ENCODE measurements around the gene CELA2B. TPM values are rescaled to one million over a fixed set of nuclear protein-coding genes. Genes with fewer than 3 reads are reported as not detected.
"Not testable (repeated sequence)": the region's sequence is repeated elsewhere in the genome, so short reads cannot be mapped to it uniquely, and the experiment has no call there.

Gene CELA2B
- total RNA-seq, result 1 to 10 TPM; 3.3 to 3.7 TPM
- polyA plus RNA-seq (ENCODE audit: insufficient read depth, low read depth, low replicate concordance), result 2.7 TPM
- long read RNA-seq, donor 1, partial matches to known transcripts, result 15 of 21 reads
- long read RNA-seq, donor 1, other reads (novel, unspliced or antisense), result 6 of 21 reads
- long read RNA-seq, donor 2, partial matches to known transcripts, result 0 of 1 reads
- long read RNA-seq, donor 2, other reads (novel, unspliced or antisense), result 0 of 1 reads

DNA sequence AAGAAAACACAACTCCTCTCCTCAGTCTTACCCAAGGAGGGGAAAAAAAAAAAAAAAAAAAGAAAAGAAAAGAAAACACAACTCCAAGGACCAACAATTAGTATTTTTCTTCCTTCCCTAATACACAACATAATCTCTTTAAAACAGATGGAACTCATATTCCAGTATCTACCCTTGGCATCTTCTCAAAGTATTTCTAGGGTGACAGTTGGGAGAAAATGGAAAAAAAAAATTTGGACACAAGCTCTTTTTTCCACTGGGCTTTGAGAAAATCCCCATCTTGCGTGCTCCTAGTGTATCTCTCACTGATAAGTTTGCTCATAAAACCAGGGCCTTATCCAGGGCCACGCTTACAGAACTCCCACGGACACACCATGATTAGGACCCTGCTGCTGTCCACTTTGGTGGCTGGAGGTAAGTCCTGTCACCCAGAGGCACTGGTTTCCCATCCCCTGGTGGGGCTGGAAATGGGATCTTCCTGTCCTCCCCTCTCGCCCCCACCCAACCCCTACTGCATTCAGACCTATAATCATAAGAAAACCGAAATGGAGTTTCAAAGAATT lies at the start of gene CELA2B:
Gene CELA2B, plus strand, starts transcription at position 353 of the 563 bp plus-strand sequence. Its CDS starts 22 bp downstream, at position 375.
- TF ChIP-seq POLR2A (IDR thresholded peaks at IDR 0.05), result no peak
- TF ChIP-seq CTCF (IDR thresholded peaks at IDR 0.05), result no peak
- intact Hi-C loops (cut with DNase I; ENCODE audit: low total_unique reads), result no loop called here
- Histone ChIP-seq H3K4me1 (peaks cover 16% of the 10 kb centered on the region), H3K27me3 (no peaks in the 10 kb centered on the region), H3K36me3 (ENCODE audit: low read depth, missing control alignments) (no peaks in the 10 kb centered on the region), H3K9me3 (no peaks in the 10 kb centered on the region), H3K27ac (peak within 1 kb of the TSS; percentile 9 to 20), H3K4me3 (no peak within 1 kb of the TSS)
- peak; percentile 35 for DNase-seq
- WGBS, 2 donors, result 35 to 48% methylated on average over 5 of the region's 5 CpGs

DNA sequence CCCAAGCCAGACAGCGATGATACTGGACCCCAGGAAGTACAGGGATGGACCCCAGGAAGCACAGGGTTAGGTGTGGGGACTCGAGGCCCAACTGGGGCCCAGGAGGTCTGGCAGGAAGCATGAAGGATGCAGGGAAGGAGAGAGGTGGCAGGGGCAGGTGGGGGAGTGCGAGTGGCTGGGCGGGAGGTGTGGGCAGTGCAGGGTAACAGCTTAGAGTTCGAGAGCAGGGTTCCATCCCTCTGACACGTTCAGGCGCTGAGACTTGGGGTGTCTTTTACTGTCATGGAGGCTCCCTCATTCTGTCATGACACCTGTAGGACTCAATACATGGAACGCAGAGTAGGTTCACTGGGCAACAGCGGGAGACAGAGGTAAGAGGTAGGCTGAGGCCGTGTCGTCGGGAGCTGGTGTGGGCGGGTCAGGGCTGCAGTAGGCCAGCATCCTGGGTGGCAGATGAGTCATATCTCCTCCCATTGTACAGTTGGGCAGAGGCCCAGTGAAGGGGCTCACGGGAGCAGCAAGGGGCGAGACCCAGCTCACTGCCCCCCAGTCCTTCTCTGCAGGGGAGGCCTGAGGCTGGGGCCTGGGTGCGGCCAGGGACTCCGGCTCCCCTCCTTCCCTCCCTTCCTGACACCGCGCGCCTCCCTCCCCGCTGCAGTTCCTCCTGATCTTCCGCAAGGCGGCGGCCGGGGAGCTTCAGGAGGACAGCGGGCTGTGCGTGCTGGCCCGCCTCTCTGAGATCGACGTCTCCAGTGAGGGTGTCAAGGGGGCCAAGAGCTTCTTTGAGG lies 49.2 kb upstream of the CELA2B start:
- Histone ChIP-seq H3K36me3 (ENCODE audit: low read depth, missing control alignments) (no peaks in the 10 kb centered on the region), H3K27me3 (no peaks in the 10 kb centered on the region), H3K4me3 (no peak overlapping the region), H3K27ac (peak overlapping the region; percentile 24 to 41), H3K9me3 (no peaks in the 10 kb centered on the region), H3K4me1 (peaks cover 42% of the 10 kb centered on the region)
- intact Hi-C loops (cut with DNase I; ENCODE audit: low total_unique reads), result loop anchor here (5.0 kb wide), 1 partner anchor 99 kb away; no protein-coding TSS in a partner anchor
- TF ChIP-seq CTCF (IDR thresholded peaks at IDR 0.05) (peak; percentile 37 to 60 (median 51)), POLR2A (IDR thresholded peaks at IDR 0.05) (no peak)
- peak; percentile 83 for DNase-seq
- 59 to 63% methylated on average over 19 to 30 of the region's 30 CpGs for WGBS, 2 donors

- no peak for TF ChIP-seq POLR2A (IDR thresholded peaks at IDR 0.05)
- no peak for TF ChIP-seq CTCF (IDR thresholded peaks at IDR 0.05)
- Histone ChIP-seq H3K9me3 (no peaks in the 10 kb centered on the region), H3K27ac (peak overlapping the region; percentile 24 to 41), H3K27me3 (no peaks in the 10 kb centered on the region), H3K4me3 (no peak overlapping the region), H3K36me3 (ENCODE audit: low read depth, missing control alignments) (no peaks in the 10 kb centered on the region), H3K4me1 (peaks cover 39% of the 10 kb centered on the region)
- intact Hi-C loops (cut with DNase I; ENCODE audit: low total_unique reads), result loop anchor here (5.0 kb wide), 1 partner anchor 100 kb away; no protein-coding TSS in a partner anchor
- 51 to 58% methylated on average over 3 to 6 of the region's 6 CpGs for WGBS, 2 donors
- peak; percentile 71 for DNase-seq
Measured at GRCh38 chr1:15427280-15427666, 48.6 kb upstream of the CELA2B start.

- peaks cover 32% of the 10 kb centered on the region for H3K4me1 ChIP-seq
- intact Hi-C loops (cut with DNase I; ENCODE audit: low total_unique reads), result loop anchor here (5.0 kb wide), 1 partner anchor 101 kb away; no protein-coding TSS in a partner anchor
- H3K36me3 ChIP-seq (ENCODE audit: low read depth, missing control alignments), result not testable (repeated sequence)
Measured at GRCh38 chr1:15428252-15428651, 47.7 kb upstream of the CELA2B start.

GRCh38 chr1:15428815-15429435 lies 47.0 kb upstream of the CELA2B start:
- Histone ChIP-seq H3K4me1 (peaks cover 25% of the 10 kb centered on the region), H3K4me3 (no peak overlapping the region), H3K9me3 (no peaks in the 10 kb centered on the region), H3K27me3 (no peaks in the 10 kb centered on the region), H3K36me3 (ENCODE audit: low read depth, missing control alignments) (no peaks in the 10 kb centered on the region), H3K27ac (peak overlapping the region; percentile 5 to 70)
- intact Hi-C loops (cut with DNase I; ENCODE audit: low total_unique reads), result loop anchor here (5.0 kb wide), 1 partner anchor 102 kb away; no protein-coding TSS in a partner anchor
- DNase-seq, result no peak
- TF ChIP-seq POLR2A (IDR thresholded peaks at IDR 0.05), result no peak
- TF ChIP-seq CTCF (IDR thresholded peaks at IDR 0.05), result no peak
- WGBS, 2 donors, result 85 to 86% methylated on average over 16 to 17 of the region's 18 CpGs

More at GRCh38 chr1:15428252-15428651, 47.7 kb upstream of the CELA2B start:
- not testable (repeated sequence) for DNase-seq, H3K4me3 ChIP-seq, H3K27me3 ChIP-seq, H3K9me3 ChIP-seq
- 84 to 90% methylated on average over 11 of the region's 11 CpGs for WGBS, 2 donors
- peak overlapping the region in 1 of 2 donors; percentile 24 for H3K27ac ChIP-seq
